Retina (tissue), 1 donor: ENCODE data around the gene ARMC8.
"Not testable (repeated sequence)": the region's sequence is repeated elsewhere in the genome, so short reads cannot be mapped to it uniquely, and the experiment has no call there.

Experiments
- DNase-seq: peaks from one replicate; pipeline ENCODE4 v3.0.0-alpha.2; 2016

ARMC8 gene, protein sequence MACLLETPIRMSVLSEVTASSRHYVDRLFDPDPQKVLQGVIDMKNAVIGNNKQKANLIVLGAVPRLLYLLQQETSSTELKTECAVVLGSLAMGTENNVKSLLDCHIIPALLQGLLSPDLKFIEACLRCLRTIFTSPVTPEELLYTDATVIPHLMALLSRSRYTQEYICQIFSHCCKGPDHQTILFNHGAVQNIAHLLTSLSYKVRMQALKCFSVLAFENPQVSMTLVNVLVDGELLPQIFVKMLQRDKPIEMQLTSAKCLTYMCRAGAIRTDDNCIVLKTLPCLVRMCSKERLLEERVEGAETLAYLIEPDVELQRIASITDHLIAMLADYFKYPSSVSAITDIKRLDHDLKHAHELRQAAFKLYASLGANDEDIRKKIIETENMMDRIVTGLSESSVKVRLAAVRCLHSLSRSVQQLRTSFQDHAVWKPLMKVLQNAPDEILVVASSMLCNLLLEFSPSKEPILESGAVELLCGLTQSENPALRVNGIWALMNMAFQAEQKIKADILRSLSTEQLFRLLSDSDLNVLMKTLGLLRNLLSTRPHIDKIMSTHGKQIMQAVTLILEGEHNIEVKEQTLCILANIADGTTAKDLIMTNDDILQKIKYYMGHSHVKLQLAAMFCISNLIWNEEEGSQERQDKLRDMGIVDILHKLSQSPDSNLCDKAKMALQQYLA

DNA sequence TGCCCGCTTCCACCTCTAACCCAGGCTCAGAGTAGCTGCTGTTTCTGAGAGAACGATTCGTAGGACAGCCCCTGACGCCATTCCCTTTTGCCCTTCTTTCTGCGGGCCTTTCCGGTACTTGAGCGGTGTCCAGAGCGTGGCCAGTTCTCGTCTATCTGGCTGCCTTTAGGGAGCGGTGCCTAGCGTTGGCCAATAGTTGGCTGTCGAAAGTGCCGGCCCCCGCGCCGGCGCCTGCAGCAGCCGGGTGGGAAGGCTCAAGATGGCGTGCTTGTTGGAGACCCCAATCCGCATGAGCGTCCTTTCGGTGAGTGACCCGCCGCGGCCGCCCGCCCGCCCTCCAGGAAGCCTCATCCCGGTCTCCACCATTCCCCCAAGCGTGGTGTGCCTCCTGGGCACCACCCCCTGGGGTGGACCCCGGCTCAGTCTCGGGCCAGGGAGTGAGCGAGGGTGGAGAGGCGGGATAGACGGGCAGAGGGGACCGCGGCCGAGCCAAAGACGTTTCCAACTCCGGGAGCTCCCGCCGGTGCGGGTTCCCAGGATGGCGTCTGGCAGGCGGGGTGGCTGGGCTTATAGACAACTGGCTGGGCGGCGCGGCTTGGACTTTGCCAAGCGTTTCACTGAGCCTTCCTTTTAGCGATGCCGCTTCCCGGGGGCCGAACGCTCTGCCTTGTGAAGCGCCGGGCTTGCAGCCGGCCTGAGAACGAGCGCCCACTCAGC lies at the start of gene ARMC8:
TSS of gene ARMC8 (plus strand) at position 6 of the 717 bp plus-strand sequence. CDS start at position 260, 254 bp downstream.
- peak; percentile 99 for DNase-seq

DNA sequence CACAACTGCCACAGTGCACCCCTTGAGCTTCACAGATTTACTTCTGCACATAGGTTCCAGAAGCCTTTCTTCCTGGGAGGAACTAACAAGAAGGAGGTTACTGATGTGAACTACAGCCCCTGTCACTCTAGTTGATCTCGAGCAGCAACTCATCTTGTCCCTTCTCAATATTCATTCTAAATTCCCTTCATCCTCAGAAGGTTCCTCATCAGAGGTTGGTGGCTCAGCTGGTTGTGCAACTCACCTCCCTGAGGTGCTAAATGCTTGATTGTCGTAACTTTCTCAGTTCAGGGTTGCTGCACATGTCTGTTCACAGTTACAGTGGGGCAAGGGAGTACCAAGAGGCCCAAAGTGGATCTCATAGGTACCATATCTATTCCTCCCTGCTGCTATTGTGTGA lies 49.2 kb upstream of the ARMC8 start:
- DNase-seq: no peak

DNA sequence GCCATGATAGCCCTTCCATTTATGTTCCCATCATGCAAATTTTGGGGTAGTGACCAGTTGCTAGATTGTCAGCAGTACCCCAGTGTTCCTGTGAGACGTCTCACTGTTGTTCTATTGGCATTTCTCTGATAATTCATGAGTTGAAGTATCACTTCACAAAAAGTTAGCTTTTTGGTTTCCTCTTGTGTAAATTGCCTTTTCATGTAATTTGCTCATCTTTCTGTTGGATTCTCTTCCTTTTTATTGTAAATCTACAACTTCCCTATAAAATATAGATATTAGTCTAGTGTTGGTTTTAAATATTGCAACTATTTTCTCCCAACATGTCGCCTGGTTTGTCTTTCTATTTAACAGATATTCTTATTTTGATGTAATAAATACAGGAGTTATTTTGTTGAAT lies 47.4 kb upstream of the ARMC8 start:
- DNase-seq: no peak

DNA sequence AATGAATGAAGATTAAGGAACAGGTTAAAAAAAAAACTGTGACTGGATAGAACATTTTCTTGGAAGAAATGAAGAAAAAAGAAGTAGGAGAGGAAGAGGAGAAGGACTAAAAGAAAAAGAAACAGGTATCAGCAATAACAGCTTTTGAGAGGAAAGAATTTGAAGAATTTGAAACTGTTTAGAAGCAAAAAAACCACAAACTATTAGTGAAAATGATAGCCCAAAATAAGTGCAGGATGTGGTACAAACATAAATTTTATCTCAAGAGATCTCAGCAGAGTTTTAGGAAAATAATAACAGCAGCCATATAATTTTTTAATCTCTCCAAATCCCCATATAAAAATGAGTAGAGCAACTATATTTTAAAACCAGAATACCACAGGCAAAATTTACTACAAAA lies 46.2 kb upstream of the ARMC8 start:
- no peak for DNase-seq

DNA sequence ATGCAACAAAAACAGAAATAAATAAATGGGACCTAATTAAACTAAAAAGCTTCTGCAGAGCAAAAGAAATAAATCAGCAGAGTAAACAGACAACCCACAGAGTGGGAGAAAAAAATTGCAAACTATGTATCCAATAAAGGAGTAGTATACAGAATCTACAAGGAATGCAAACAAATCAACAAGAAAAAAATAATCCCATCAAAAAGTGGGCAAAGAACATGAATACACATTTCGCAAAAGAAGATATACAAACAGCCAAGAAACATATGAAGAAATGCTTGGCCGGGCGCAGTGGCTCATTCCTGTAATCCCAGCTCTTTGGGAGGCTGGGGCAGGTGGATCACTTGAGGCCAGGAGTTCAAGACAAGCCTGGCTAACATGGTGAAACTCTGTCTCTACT lies 44.9 kb upstream of the ARMC8 start:
- not testable (repeated sequence) for DNase-seq

DNA sequence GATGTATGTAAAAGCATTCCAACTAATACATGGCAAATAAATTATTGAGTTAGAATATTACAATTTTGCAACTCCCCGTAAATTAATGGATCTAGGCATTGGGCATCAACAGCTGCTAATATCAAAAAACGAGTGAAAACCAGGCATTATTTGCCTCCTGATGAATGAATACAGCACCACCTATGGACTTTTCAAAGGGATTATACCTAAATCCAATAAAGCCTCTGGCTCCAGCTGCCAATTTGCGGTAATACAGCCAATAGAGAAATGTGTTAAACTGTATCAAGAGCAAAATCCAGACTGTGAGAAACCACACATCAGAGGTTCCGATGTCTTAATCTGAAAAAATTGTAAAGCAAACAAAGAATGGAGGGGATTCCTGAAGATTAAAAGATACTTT lies 38.6 kb upstream of the ARMC8 start:
- no peak for DNase-seq

DNA sequence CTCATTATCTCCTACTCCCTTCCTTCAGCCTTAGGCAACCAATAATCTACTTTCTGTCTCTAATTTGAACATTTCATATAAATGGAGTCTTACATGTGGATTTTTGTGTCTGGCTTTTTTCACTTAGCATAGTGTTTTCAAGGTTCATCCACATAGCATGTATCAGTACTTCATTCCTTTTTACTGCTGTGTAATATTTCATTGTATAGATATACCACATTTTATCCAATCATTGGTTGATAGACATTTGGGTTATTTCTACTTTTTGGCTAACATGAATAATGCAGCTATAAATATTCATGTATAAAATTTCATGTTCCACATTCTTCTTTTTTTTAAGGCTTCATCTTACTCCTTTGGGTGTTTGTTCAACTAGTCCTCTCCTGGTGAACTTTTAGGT lies 32.6 kb upstream of the ARMC8 start:
- DNase-seq: no peak

DNA sequence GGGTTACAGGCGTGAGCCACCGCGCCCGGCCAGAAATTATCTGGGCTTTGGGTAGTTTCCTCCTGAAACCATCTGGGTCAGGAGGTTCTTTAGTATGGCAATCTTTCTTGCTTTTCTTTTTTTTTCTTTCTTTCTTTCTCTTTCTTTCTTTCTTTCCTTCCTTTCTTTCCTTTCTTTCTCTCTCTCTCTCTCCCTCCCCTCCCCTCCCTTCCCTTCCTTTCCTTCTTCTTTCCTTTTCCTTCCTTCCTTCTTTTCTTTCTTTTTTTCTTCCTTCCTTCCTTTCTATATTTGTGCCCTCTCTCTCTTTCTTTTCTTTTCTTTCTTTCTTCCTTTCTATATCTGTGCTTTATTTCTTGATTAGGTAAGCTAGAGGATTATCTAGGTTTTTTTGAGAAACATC lies 29.4 kb upstream of the ARMC8 start:
- no peak for DNase-seq

DNA sequence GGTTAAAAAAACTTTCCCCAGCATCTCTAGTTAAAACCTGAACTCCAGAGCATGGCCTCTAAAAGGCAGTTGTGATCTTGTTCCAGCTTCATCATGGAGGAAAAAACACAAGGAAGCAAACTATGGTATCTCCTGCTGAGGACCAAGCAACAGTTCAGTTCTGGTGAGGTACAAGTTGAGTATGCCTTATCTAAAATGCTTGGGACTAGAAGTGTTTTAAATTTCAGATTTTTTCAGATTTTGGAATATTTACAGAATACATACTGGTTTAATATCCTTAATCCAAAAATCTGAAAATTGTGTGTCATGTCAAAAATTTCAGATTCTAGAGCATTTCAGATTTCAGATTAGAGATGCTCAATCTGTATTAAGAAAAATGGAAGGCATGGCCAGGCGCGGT lies 22.0 kb upstream of the ARMC8 start:
- no peak for DNase-seq

DNA sequence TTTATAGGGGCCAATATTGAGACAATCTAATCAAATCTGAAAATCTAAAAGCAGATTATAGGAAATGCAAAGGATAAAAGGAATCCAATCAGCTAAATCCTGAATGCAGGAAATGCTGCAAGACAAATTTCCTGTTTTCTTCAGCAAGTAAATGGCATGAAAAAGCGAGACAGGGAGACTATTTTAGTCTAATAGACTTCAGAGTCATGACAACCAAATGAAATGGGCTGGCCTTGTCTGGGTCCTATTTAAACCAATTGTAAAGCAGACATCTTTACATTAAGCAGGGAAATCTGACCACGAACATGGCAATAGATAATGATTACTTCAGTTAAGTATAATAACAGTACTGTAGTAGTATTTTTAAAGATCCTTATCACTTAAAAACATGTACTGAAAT lies 14.5 kb upstream of the ARMC8 start:
- no peak for DNase-seq

DNA sequence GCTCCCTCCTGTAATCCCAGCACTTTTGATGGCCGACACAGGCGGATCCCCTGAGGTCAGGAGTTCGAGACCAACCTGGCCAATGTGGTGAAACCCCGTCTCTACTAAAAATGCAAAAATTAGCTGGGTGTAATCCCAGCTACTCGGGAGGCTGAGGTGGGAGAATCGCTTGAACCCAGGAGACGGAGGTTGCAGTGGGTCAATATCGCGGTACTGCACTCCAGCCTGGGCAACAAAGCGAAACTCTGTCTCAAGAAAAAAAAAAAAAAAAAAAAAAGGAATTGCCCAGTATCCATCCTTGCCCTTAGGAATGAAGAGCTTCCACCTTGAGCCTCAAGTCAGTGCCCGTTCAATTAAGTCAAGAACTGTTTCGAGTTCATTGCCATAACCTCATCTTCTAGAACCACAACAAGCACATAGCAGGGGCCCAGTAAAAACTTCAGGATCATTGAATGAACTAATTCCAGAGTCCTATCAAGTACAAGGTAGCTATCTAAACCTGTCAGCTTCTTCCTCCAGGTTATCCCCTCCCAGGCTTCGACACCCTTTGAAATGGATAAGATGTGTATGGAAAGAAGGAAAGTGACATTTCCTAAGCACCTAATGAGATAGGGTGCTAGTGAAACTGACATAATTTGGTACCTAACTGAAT lies 13.2 kb upstream of the ARMC8 start:
- DNase-seq: no peak

DNA sequence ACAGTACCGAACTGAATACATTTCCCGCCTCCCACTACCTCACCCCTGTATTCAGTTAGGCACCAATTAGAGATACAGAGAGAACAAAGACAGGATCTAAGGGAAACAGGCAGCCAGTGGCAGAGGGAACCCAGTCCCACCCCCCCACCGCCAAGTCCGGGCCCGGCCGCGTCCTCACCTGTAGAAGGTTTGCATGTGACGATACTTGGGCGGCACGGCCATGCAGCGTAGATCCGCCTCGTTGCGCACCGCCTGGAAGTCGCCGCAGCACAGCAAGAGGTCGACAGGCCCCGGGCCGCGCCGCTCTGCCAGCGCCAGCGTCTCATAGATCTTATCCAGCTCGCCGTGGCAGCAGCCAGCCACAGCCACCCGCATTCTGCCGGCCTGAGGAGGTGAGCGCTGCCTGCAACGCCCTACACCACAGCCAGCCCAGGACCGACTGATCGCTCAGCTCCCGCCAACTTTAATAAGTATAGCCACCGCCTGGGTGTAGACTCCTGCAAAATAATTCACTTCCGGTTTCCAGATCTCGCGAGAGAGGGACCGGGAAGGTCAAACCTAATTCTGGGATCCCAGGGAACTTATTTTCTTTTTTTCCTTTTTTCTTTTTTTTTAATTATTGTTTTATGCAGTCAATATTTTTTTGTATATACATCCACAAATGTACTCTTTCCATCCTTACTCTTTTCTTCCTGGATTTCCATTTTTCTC lies 12.5 kb upstream of the ARMC8 start, which contains the start of gene DBR1:
TSS of gene DBR1 (minus strand) at position 501 of the 711 bp plus-strand sequence. CDS start at position 375, 126 bp downstream.
- DNase-seq: peak; percentile 93

DNA sequence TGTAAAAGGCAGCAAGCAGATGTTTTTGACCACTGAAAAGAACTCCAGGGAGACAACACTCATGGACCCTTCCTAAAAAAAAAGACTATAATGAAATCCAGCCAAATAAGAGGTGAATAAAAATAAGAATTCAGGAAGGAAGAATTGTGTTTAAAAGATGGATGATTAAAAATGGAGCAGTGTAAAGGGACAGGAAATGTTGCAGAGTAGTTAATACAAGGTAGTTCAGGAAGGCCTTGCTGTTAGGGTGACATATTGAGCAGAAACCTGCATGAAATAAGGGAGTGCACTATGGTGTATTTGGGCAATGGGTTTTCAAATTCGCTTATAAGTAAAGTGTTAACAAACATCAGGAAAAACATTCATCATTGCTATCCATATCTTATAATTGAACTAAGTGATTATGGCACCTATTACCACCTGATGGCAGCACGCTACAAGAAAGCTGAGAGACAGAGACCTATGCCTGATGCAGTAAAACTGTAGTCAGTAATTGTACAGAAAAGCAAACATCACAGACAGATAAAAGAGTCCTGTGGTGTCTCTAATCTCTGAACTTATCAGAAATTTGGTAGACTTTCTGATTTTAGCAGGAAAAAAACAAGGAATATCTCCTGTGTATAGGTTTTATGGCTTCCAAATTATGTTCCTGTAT lies 6.6 kb upstream of the ARMC8 start:
- no peak for DNase-seq

DNA sequence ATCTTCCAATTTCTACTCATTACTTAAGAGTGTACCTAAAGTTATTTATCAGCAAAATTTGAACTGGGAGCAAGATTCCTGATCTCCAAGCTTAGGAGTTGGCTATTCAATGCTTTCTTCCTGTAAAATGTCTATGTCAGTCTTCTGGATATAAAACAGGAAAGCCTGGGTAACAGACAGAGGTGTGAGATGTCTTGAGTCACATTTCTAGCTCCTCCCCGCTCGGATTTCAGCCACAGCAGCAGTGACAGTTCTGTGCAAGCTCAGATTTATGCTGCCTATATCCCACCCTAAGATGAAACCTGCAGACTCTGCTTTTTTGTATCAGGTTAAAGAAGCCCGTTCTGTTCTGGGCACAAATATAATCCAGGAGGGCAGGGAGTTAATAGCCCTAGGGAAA lies 2.1 kb upstream of the ARMC8 start:
- DNase-seq: no peak

DNA sequence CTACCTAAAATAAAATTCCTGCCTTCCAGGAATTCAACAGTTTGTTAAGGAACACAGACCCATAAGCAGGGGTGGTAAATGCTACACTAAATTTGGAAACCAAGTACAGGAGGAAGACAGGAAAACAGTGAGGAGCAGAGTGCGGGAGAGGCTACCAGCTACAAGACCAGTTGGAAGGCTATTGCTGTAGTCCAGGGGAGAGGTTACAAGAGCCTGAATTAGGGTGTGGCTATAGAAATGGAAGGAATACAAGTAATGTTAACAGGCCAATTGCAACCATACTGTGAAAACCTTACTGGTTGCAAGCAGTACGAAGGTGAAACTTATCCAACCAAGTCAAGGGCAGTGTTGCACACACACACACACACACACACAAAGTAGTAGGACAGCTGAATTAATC lies 880 bp upstream of the ARMC8 start:
- DNase-seq: no peak

DNA sequence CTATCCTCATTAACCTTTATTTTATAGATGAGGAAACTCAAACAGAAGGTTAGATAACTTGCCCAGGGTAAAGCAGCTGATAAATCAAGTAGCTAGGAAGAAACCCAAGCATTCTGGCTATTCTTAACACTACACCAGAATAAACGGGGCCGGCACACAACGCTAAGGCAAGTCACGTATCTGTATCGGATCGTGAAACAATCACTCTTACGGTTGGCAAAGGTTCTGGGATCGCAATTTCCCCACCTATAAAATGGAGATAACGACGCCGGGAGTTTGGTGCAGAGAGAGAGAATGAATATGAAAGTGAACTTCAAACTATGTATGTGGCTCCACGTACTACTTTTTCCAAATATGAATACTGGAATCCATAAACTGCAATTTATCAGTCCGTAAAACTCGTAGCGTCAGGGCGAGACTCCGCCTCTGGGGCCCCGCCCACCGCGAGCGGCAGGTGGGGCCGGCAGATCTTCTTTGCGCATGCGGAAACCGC lies 252 bp upstream of the ARMC8 start:
- DNase-seq: no peak

DNA sequence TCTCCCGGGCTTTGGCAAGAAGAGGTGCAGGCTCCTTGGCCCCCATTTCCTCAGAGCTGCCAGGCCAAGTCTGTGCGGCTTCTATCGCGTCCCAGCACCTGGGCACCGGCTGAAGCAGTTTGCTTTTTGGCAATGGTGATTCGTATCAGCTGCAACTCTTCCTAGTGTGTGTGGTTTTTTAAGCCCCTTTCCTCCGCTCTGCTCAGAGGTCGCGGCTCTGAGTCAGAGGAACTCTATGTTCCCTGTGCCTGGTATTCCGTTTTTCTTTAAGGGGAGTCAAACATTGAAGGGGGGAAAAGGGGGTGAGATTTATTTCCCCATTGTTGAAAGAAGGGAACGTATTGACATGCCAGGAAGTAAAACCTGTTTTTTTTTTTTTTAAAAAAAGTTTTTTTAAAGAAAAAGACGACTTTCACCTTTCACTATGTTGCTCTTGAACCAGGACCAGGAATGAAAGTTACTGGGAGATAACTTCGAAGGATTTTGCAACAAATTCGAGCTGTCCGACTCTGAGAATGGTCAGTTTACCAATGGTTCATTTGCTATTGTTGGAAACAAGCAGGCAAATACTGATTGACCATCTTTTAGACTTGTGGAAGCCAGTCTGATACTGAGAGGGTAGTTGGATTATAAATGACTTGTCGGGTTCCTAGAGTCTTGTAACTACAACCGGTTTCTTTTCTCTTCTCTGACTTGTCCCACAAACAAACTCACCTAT lies 1.1 kb downstream of the ARMC8 start:
- DNase-seq: no peak

DNA sequence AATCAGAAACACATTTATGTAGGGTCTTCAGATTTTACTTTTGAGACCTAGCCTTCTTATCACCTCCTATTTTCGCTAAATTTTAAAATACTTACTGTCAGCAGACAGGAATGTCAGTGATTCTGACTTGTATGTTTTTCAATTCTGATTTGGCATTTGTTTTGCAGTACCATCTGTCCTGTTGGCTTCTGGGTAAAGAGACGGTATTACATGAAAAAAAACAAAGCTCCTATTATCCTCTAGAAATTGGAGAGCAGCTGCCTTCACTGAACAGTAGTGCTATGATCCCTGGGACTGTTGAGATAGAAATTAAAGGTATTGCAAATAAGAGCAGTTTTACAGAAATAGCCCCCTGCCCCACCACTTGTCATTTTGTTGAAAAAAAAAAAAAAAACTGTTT lies 8.4 kb downstream of the ARMC8 start:
- no peak for DNase-seq

DNA sequence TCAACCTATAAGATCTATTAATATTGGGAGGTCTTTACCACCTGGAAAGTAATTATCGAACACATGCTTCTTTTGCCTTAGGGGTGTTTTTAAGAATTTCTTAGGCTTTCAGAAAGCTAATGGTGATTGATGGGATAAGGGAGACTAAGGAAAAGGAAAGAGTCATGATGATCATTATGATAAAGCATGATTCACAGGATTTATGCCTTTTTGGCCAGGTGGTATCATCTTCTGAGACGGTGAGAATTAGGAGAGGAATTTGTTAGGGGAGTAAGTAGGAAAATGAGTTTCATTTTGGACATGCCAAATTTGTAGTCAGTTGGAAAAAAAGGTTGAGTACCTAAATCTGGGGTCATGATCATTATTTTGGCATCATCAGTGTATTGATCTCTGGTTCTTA lies 8.9 kb downstream of the ARMC8 start:
- DNase-seq: no peak

DNA sequence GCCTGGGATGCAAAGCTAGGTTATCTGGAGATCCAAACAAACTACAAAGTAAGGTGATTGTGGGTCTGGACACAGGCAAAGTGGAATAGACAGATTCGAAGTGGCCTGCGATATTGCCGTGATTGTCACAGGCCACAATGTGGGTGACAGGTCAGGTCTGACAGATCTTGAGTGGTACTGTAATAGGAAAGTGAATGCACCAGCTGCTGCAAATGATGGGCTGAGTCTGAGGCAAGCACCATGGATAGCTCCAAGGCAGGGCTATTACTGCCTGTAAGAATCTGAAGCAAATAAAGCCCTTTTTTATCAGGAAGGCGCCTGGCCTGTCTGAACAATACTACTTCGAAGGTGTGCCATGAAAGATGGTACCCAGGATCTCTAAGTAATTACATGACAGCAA lies 10.0 kb downstream of the ARMC8 start:
- no peak for DNase-seq

DNA sequence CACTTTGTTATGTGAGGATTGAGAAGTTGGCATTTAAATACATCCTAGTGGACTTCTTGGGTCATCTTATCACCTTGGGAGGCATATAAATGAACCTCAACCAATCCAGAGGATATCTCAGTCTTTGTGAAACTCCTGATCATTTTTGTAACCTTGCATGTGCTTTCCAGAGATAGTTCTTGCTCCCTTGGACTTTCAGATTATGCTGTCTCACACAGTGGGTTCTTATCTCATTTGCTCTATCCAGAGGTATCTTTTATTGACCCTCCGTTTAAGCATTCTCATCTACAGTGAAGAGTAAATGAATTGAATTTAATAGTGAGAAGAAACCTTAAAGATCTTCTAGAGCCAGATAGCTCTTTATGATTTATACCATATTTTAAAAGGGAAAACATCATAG lies 10.4 kb downstream of the ARMC8 start:
- DNase-seq: no peak
